Lung (tissue), 12 donors: ENCODE measurements around the gene NPAS3. TPM values are rescaled to one million over a fixed set of nuclear protein-coding genes. Genes with fewer than 3 reads are reported as not detected.

Source experiments
- ATAC-seq: fragments of 200-7000 bp; cut with Tn5 transposase; one replicate; pipeline ENCODE4 v1.9.1; 2020; ENCODE audit warnings: moderate number of reproducible peaks; ENCODE audit not compliant: insufficient read depth, low FRiP score
- DNase-seq, 3 donors: peaks; one replicate each; pipeline ENCODE4 v3.0.0-alpha.2; 2013 to 2017
- H3K27ac ChIP-seq, 2 donors: one replicate each; pipeline ENCODE4 v1.5.1; 2013; ENCODE audit warnings: mild to moderate bottlenecking in 2 of 2, moderate library complexity in 2 of 2, control low read depth in 1 of 2, inconsistent platforms in 1 of 2, low read depth in 1 of 2, low read length in 1 of 2
- H3K27me3 ChIP-seq, 3 donors: one replicate each; pipeline ENCODE4 v1.5.1; 2013; ENCODE audit warnings: low read length in 2 of 3; ENCODE audit not compliant: control insufficient read depth in 3 of 3, insufficient read depth in 3 of 3
- H3K36me3 ChIP-seq, 4 donors: one replicate each; pipeline ENCODE4 v1.5.1; 2013; ENCODE audit warnings: low read length in 4 of 4, mild to moderate bottlenecking in 1 of 4, moderate library complexity in 1 of 4; ENCODE audit not compliant: control insufficient read depth in 4 of 4, insufficient read depth in 4 of 4
- H3K4me1 ChIP-seq, 5 donors: one replicate each; pipeline ENCODE4 v1.5.1; 2013; ENCODE audit warnings: low read length in 5 of 5, mild to moderate bottlenecking in 2 of 5, moderate library complexity in 1 of 5; ENCODE audit not compliant: control insufficient read depth in 5 of 5, insufficient read depth in 5 of 5
- H3K4me3 ChIP-seq: one replicate; pipeline ENCODE4 v1.5.1; 2013; ENCODE audit warnings: mild to moderate bottlenecking, control low read depth, moderate library complexity
- H3K9ac ChIP-seq, 2 donors: one replicate each; pipeline ENCODE4 v1.5.1; 2013; ENCODE audit warnings: low read length in 2 of 2, control low read depth in 1 of 2; ENCODE audit not compliant: insufficient read depth in 1 of 2
- H3K9me3 ChIP-seq, 4 donors: one replicate each; pipeline ENCODE4 v1.5.1; 2013; ENCODE audit warnings: low read length in 3 of 4, mild to moderate bottlenecking in 1 of 4, moderate library complexity in 1 of 4; ENCODE audit not compliant: control insufficient read depth in 4 of 4, insufficient read depth in 3 of 4
- WGBS, 2 donors: extraction: QIAGEN DNeasy Blood & Tissue Kit; methylation state at CpG; one replicate each; pipeline ENCODE4 v1.1.7; 2013; 5-methylcytosine and 5-hydroxymethylcytosine counted together
- polyA plus RNA-seq, 2 donors: library from polyadenylated mRNA; stranded (reverse); fragments of 200-250 nt; gene quantifications; one replicate each; pipeline ENCODE4 v1.2.1, GENCODE V29; 2013
- total RNA-seq, 2 donors: library from RNA; depleted of rRNA in 1 of 2; stranded (reverse); fragments of >200 nt in 1 of 2; gene quantifications; one replicate each; pipeline ENCODE4 v1.2.1, GENCODE V29; 2014 to 2021
- TF ChIP-seq, protein P1 (sequence below): IDR thresholded peaks from 2 replicates; pipeline ENCODE4 v1.5.1; 2012; ENCODE audit warnings: mild to moderate bottlenecking; ENCODE audit errors: control extremely low read depth, extremely low read depth
- donor health status: control.
- donor health status: control.
- donor health status: Bipolar disorder and iron deficiency.
- donor health status: healthy.
- donor health status: DM: yes; HTN: yes; CAD: no.

Gene NPAS3
- total and polyA plus RNA-seq, 4 donors: 0.13 to 0.48 (median 0.33) TPM

DNA sequence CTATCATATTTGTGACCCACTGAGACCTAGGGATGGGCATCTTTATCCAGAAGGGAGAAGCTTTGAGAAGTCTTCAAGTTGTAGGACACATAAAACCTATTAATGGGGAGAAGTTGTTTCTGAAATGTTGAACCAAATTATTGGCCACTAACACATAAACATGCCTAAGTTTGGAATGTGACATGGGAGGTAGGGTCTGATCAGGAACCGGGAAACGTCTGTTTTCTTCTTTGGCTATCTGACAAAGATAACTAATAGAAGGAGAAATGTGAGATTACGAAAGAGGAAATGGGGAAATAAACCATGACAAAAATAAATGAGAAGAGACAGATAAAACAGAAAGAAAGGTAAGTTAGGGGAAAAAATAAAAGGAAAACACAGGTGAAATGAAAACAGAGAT is 586.9 kb downstream of the NPAS3 start:
- WGBS, 2 donors: 12 to 25% methylated on average over 3 of the region's 3 CpGs
- H3K27me3 ChIP-seq: no peaks in the 10 kb centered on the region

DNA sequence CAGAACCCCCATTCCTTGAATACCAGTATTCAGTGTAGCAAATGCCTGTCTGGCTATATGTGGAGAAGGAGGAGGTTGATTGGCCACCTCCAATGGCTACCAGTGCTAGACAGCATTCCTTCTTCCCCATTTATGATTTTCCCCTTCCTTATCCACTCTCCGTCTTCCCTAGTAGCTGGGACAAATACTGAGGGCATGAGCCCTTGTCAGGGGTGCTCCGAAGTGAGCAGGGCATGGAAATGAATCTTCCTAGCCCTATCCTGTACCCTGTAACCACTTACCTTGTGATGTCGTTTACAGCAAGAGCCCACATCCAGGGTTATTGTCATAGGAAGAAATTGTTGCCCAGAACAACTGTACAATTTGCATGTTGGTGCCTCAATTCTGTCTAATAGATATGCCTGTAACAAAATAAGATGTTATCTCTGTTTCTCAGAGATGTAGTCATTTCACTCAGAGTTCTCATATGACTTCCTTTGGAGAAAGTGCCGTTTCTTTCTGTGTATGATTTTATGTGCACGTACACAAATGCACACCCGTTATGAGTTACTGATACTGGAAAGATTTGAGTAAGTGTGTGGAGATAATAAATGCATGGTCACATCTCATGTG is 588.5 kb downstream of the NPAS3 start:
- DNase-seq: no peak
- ATAC-seq: no peak
- no peaks in the 10 kb centered on the region for H3K9me3 ChIP-seq
- no peak overlapping the region for H3K27ac ChIP-seq
- 70 to 77% methylated on average over 6 of the region's 6 CpGs for WGBS, 2 donors
- no peak overlapping the region for H3K4me3 ChIP-seq
- H3K27me3 ChIP-seq: no peaks in the 10 kb centered on the region
- no peaks in the 10 kb centered on the region for H3K36me3 ChIP-seq
- peaks cover 0 to 3% (median 0%) of the 10 kb centered on the region in 5 donors for H3K4me1 ChIP-seq
- H3K9ac ChIP-seq: no peak overlapping the region
- TF ChIP-seq, protein P1, sequence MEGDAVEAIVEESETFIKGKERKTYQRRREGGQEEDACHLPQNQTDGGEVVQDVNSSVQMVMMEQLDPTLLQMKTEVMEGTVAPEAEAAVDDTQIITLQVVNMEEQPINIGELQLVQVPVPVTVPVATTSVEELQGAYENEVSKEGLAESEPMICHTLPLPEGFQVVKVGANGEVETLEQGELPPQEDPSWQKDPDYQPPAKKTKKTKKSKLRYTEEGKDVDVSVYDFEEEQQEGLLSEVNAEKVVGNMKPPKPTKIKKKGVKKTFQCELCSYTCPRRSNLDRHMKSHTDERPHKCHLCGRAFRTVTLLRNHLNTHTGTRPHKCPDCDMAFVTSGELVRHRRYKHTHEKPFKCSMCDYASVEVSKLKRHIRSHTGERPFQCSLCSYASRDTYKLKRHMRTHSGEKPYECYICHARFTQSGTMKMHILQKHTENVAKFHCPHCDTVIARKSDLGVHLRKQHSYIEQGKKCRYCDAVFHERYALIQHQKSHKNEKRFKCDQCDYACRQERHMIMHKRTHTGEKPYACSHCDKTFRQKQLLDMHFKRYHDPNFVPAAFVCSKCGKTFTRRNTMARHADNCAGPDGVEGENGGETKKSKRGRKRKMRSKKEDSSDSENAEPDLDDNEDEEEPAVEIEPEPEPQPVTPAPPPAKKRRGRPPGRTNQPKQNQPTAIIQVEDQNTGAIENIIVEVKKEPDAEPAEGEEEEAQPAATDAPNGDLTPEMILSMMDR: no peak

More for the DNA sequence above, 586.9 kb downstream of the NPAS3 start:
- Histone ChIP-seq H3K4me3 (no peak overlapping the region), H3K36me3 (no peaks in the 10 kb centered on the region), H3K9ac (no peak overlapping the region), H3K27ac (no peak overlapping the region), H3K9me3 (no peaks in the 10 kb centered on the region), H3K4me1 (peaks cover 0 to 3% (median 0%) of the 10 kb centered on the region in 5 donors)
- ATAC-seq (no peak), DNase-seq (no peak)
- TF ChIP-seq, protein P1: no peak

DNA sequence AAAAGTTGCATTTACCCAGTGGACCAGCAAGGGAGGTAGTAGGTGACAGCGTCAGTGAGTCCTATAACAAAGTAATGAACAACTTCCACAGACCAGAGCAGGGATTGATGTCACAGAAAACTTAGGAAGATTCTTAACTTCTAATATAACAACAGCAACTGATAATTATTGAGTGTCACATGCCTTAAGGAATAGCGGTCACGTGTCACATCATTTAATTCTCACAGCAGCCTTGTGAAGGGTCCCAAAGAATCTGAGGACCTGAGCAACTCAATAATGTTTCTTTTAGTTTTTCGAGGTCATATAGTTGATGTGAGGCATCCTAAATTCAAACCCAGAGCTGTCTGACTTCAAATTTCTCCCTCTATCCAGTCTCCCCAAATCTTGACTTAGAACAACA is 590.0 kb downstream of the NPAS3 start:
- Histone ChIP-seq H3K9ac (no peak overlapping the region), H3K4me3 (no peak overlapping the region), H3K9me3 (no peaks in the 10 kb centered on the region), H3K36me3 (no peaks in the 10 kb centered on the region), H3K4me1 (peaks cover 0 to 3% (median 0%) of the 10 kb centered on the region in 5 donors), H3K27me3 (no peaks in the 10 kb centered on the region), H3K27ac (no peak overlapping the region)
- ATAC-seq (no peak), DNase-seq (no peak)
- 88 to 93% methylated on average over 4 of the region's 4 CpGs for WGBS, 2 donors
- TF ChIP-seq, protein P1: no peak
